IMR-90 (cell line): Measurements from ENCODE around the gene CHRM4. TPM values are rescaled to one million over a fixed set of nuclear protein-coding genes. Genes with fewer than 3 reads are reported as not detected.

Source experiments
- ATAC-seq: fragments of 200-7000 bp; cut with Tn5 transposase; 2 replicates; pipeline ENCODE4 v1.9.1; 2020; ENCODE audit warnings: low read depth, mild to moderate bottlenecking, moderate library complexity
- BruUV-seq: library from RNA; stranded (reverse); fragments of 400-500 nt; replicated peaks from 2 replicates; lab custom pipeline; 2021; lab: Mats Ljungman, UMichigan
- CTCF ChIA-PET: fragments of 300-600 bp; formaldehyde crosslinking; extraction: SDS; loops from one replicate; lab custom pipeline; 2021; ENCODE audit warnings: antibody characterized with exemption; lab: Yijun Ruan, JAX
- POLR2A ChIA-PET: fragments of 300-600 bp; sonication (Branson Sonifier 250); formaldehyde crosslinking; loops from one replicate; lab custom pipeline; 2022; ENCODE audit warnings: antibody characterized with exemption; ENCODE audit not compliant: unreplicated experiment; lab: Charles Lee
- DNase-seq: peaks from one replicate; pipeline ENCODE4 v3.0.0; 2013
- H2AFZ ChIP-seq: replicated peaks from 2 replicates; pipeline ENCODE3; 2013; ENCODE audit warnings: low read length, mild to moderate bottlenecking; ENCODE audit not compliant: poor library complexity
- H2AK5ac ChIP-seq: 2 replicates; pipeline ENCODE4 v1.6.1; 2013; ENCODE audit warnings: low read depth, low read length, inconsistent platforms
- H2AK9ac ChIP-seq: replicated peaks from 2 replicates; pipeline ENCODE3; 2013; ENCODE audit warnings: mild to moderate bottlenecking, low read depth, low read length, moderate library complexity; ENCODE audit not compliant: poor library complexity
- H2BK120ac ChIP-seq: 2 replicates; pipeline ENCODE4 v1.6.1; 2013; ENCODE audit warnings: low read depth, low read length, inconsistent platforms
- H2BK15ac ChIP-seq: 3 replicates; pipeline ENCODE4 v1.6.1; 2013; ENCODE audit warnings: low read depth, low read length, inconsistent platforms
- H2BK20ac ChIP-seq: 2 replicates; pipeline ENCODE4 v1.6.1; 2013; ENCODE audit warnings: low read depth, mild to moderate bottlenecking, inconsistent platforms, low read length, moderate library complexity
- H2BK5ac ChIP-seq: 2 replicates; pipeline ENCODE4 v1.6.1; 2013; ENCODE audit warnings: mild to moderate bottlenecking, low read depth, low read length, inconsistent platforms; ENCODE audit not compliant: poor library complexity, severe bottlenecking
- H3K14ac ChIP-seq: replicated peaks from 2 replicates; pipeline ENCODE4 v1.6.1; 2013; ENCODE audit warnings: low read depth, low read length, inconsistent platforms
- H3K18ac ChIP-seq: 2 replicates; pipeline ENCODE4 v1.6.1; 2013; ENCODE audit warnings: low read depth, low read length, control low read depth
- H3K23ac ChIP-seq: 2 replicates; pipeline ENCODE4 v1.6.1; 2013; ENCODE audit warnings: low read depth, low read length, inconsistent platforms
- H3K27ac ChIP-seq: 2 replicates; pipeline ENCODE4 v1.5.1; 2013; ENCODE audit warnings: mild to moderate bottlenecking, control low read depth, low read length; ENCODE audit not compliant: insufficient read depth
- H3K27me3 ChIP-seq: 2 replicates; pipeline ENCODE4 v1.6.1; 2013; ENCODE audit warnings: low read length; ENCODE audit not compliant: control insufficient read depth, insufficient read depth
- H3K36me3 ChIP-seq: 2 replicates; pipeline ENCODE4 v1.6.1; 2013; ENCODE audit warnings: low read length, mixed read lengths; ENCODE audit not compliant: control insufficient read depth, insufficient read depth
- H3K4ac ChIP-seq: 2 replicates; pipeline ENCODE4 v1.6.1; 2013; ENCODE audit warnings: low read depth, low read length, inconsistent platforms
- H3K4me1 ChIP-seq: 2 replicates; pipeline ENCODE4 v1.6.1; 2013; ENCODE audit warnings: low read length, mixed read lengths; ENCODE audit not compliant: control insufficient read depth, insufficient read depth
- H3K4me2 ChIP-seq: 2 replicates; pipeline ENCODE4 v1.6.1; 2013; ENCODE audit warnings: low read depth, mild to moderate bottlenecking, control low read depth, low read length, moderate library complexity
- H3K4me3 ChIP-seq: 2 replicates; pipeline ENCODE4 v1.5.1; 2013; ENCODE audit warnings: low read depth, mild to moderate bottlenecking, control low read depth, low read length, moderate library complexity; ENCODE audit not compliant: insufficient read depth
- H3K56ac ChIP-seq: 2 replicates; pipeline ENCODE4 v1.6.1; 2013; ENCODE audit warnings: low read length, inconsistent platforms; ENCODE audit not compliant: insufficient read depth; ENCODE audit errors: extremely low read depth
- H3K79me1 ChIP-seq, 2 experiments: 2 replicates each; pipeline ENCODE4 v1.6.1; 2013; ENCODE audit warnings: low read length in 2 of 2, inconsistent platforms in 1 of 2, low read depth in 1 of 2
- H3K9ac ChIP-seq: 2 replicates; pipeline ENCODE4 v1.6.1; 2013; ENCODE audit warnings: low read depth, low read length, control low read depth
- H3K9me1 ChIP-seq: 2 replicates; pipeline ENCODE4 v1.6.1; 2013; ENCODE audit warnings: low read length, inconsistent platforms; ENCODE audit not compliant: insufficient read depth
- H3K9me3 ChIP-seq: 2 replicates; pipeline ENCODE4 v1.6.1; 2013; ENCODE audit warnings: low read length; ENCODE audit not compliant: control insufficient read depth, insufficient read depth
- H4K20me1 ChIP-seq: 2 replicates; pipeline ENCODE4 v1.6.1; 2013; ENCODE audit warnings: low read length, inconsistent platforms; ENCODE audit not compliant: insufficient read depth
- H4K5ac ChIP-seq: 2 replicates; pipeline ENCODE4 v1.6.1; 2013; ENCODE audit warnings: mild to moderate bottlenecking, low read depth, low read length, control low read depth
- H4K8ac ChIP-seq, 2 experiments: 2 replicates each; pipeline ENCODE4 v1.6.1; 2013; ENCODE audit warnings: low read depth in 2 of 2, low read length in 2 of 2, control low read depth in 1 of 2, inconsistent platforms in 1 of 2
- H4K91ac ChIP-seq: 2 replicates; pipeline ENCODE4 v1.6.1; 2013; ENCODE audit warnings: low read depth, low read length, inconsistent platforms; ENCODE audit not compliant: insufficient read depth
- MAFK ChIP-seq: IDR thresholded peaks from 2 replicates; pipeline ENCODE4 v1.6.1; 2012; ENCODE audit warnings: low read depth, low read length, improper control_type of control experiment
- NFE2L2 ChIP-seq: fragments of 150-350 bp; IDR thresholded peaks from 2 replicates; pipeline ENCODE4 v1.6.1; 2016; ENCODE audit warnings: low read depth, mild to moderate bottlenecking, low read length
- WGBS, 2 experiments: methylation state at CpG; one replicate each; pipeline versions ENCODE4 v1.1.5 to v1.1.7; 2013; ENCODE audit warnings: missing lambda C conversion rate in 2 of 2; ENCODE audit not compliant: insufficient read length in 1 of 2; ENCODE audit errors: extremely low coverage in 2 of 2; 5-methylcytosine and 5-hydroxymethylcytosine counted together
- dilution Hi-C: fragments of 300-500 bp; cut with HindIII; formaldehyde crosslinking; loops from one replicate; pipeline ENCODE4 v1.14.3; 2018; ENCODE audit warnings: low sequenced_read_pairs; ENCODE audit not compliant: unreplicated experiment
- in situ Hi-C: fragments of 300-500 bp; cut with MboI; formaldehyde crosslinking; loops from 3 replicates; pipeline ENCODE4 v1.14.3; 2019; ENCODE audit warnings: low sequenced_read_pairs, inconsistent platforms, mixed read lengths
- intact Hi-C: fragments of 100-400 bp; cut with micrococcal nuclease; formaldehyde crosslinking; loops from 2 replicates; pipeline ENCODE4 v1.10.0; 2022
- polyA plus RNA-seq, 3 experiments: library from polyadenylated mRNA; depleted of rRNA; stranded (reverse); fragments of >200 nt; gene quantifications; 2 replicates each; pipeline ENCODE4 v1.2.3, GENCODE V29; 2012; ENCODE audit warnings: low replicate concordance in 1 of 3
- total RNA-seq: library from RNA; depleted of rRNA; stranded (reverse); fragments of >200 nt; gene quantifications from 2 replicates; pipeline ENCODE4 v1.2.3, GENCODE V29; 2012

Gene CHRM4
- total and polyA plus RNA-seq, 2 of the 4 experiments (the other 2 are of a cell fraction): 0.09 to 0.18 TPM

GRCh38 chr11:46427364-46427763, 35.8 kb upstream of the CHRM4 start:
- Histone ChIP-seq H3K9me3 (no peaks in the 10 kb centered on the region), H3K9ac (no peak overlapping the region), H3K4me2 (no peak overlapping the region), H2BK5ac (no peak overlapping the region), H2BK20ac (no peak overlapping the region), H4K91ac (no peak overlapping the region), H2AK9ac (no peak overlapping the region), H3K14ac (no peak overlapping the region), H3K4me1 (no peaks in the 10 kb centered on the region), H4K20me1 (no peaks in the 10 kb centered on the region), H4K8ac (no peak overlapping the region), H4K5ac (no peak overlapping the region), H3K79me1 (0 out of 4 replicates have a peak, but pooled peaks cover 0 to 7% of the 10 kb centered on the region in 2 experiments), H3K4me3 (no peak overlapping the region), H3K9me1 (0 out of 2 replicates have a peak, but pooled peaks cover 3% of the 10 kb centered on the region), H3K27ac (no peak overlapping the region), H2BK15ac (no peak overlapping the region), H2AFZ (no peak overlapping the region), H3K36me3 (peaks cover 15% of the 10 kb centered on the region), H3K23ac (no peak overlapping the region), H3K27me3 (no peaks in the 10 kb centered on the region), H3K18ac (no peak overlapping the region), H2AK5ac (no peak overlapping the region), H2BK120ac (no peak overlapping the region), H3K4ac (no peak overlapping the region), H3K56ac (no peak overlapping the region)
- BruUV-seq: no TSS peak
- in situ Hi-C loops: no loop called here
- CTCF ChIA-PET: no interaction called here
- ATAC-seq: no peak
- 92% methylated on average over 2 of the region's 9 CpGs; no CpG with 5 or more reads in 1 of the 2 experiments for WGBS, 2 experiments
- dilution Hi-C loops: no loop called here
- POLR2A ChIA-PET: no interaction called here
- TF ChIP-seq NFE2L2 (no peak), MAFK (peak; percentile 70)
- peak; percentile 11 for DNase-seq
- intact Hi-C loops: no loop called here
